Heart left ventricle (tissue), 16 donors: ENCODE data around the gene STK11. TPM values are rescaled to one million over a fixed set of nuclear protein-coding genes. Genes with fewer than 3 reads are reported as not detected.

Experiments
- ATAC-seq, 4 donors: fragments of 200-7000 bp; cut with Tn5 transposase; one replicate each; pipeline ENCODE4 v1.9.1; 2020 to 2022; ENCODE audit warnings: moderate library complexity in 4 of 4, mild to moderate bottlenecking in 3 of 4, moderate number of reproducible peaks in 1 of 4
- DNase-seq, 5 donors: peaks; one replicate each; pipeline ENCODE4 v3.0.0-alpha.2; 2020
- H3K27ac ChIP-seq, 12 donors: fragments of 200-600 bp; sonication (generic) in 4 of 12; one replicate each; pipeline versions ENCODE4 v1.5.0 to v1.8.0; 2016 to 2022; ENCODE audit warnings: mild to moderate bottlenecking in 2 of 12
- H3K27me3 ChIP-seq, 9 donors: fragments of 200-600 bp; sonication (generic) in 2 of 9; one replicate each; pipeline versions ENCODE4 v1.5.1 to v1.8.0; 2016 to 2022; ENCODE audit warnings: mild to moderate bottlenecking in 3 of 9
- H3K36me3 ChIP-seq, 9 donors: fragments of 200-600 bp; sonication (generic) in 2 of 9; one replicate each; pipeline versions ENCODE4 v1.5.0 to v1.8.0; 2018 to 2022; ENCODE audit warnings: mild to moderate bottlenecking in 2 of 9
- H3K4me1 ChIP-seq, 12 donors: fragments of 200-600 bp; sonication (generic) in 4 of 12; one replicate each; pipeline versions ENCODE4 v1.5.0 to v1.8.0; 2016 to 2022; ENCODE audit warnings: mild to moderate bottlenecking in 3 of 12
- H3K4me3 ChIP-seq, 12 donors: fragments of 200-600 bp; sonication (generic) in 4 of 12; one replicate each; pipeline versions ENCODE4 v1.5.0 to v1.8.0; 2017 to 2022; ENCODE audit warnings: mild to moderate bottlenecking in 9 of 12, moderate library complexity in 4 of 12
- H3K9me3 ChIP-seq, 12 donors: fragments of 200-600 bp; sonication (generic) in 4 of 12; one replicate each; pipeline versions ENCODE4 v1.5.0 to v1.8.0; 2016 to 2022; ENCODE audit warnings: mild to moderate bottlenecking in 1 of 12
- CTCF ChIP-seq, 12 donors: fragments of 200-600 bp; sonication (generic) in 4 of 12; IDR thresholded peaks; one replicate each; pipeline versions ENCODE4 v1.5.0 to v1.8.0; 2018 to 2022; ENCODE audit warnings: antibody characterized with exemption in 12 of 12, mild to moderate bottlenecking in 5 of 12
- POLR2A ChIP-seq, 2 donors: fragments of 450-650 bp; IDR thresholded peaks; one replicate each; pipeline ENCODE4 v1.6.1; 2017; ENCODE audit warnings: antibody characterized with exemption in 2 of 2, mild to moderate bottlenecking in 2 of 2, moderate library complexity in 2 of 2
- WGBS, 4 donors: extraction: QIAGEN DNeasy Blood & Tissue Kit in 2 of 4; methylation state at CpG; one replicate each; pipeline versions ENCODE4 v1.1.5 to v1.1.7; 2013 to 2018; 5-methylcytosine and 5-hydroxymethylcytosine counted together
- intact Hi-C, 10 donors: fragments of 100-400 bp; cut with DNase I; formaldehyde crosslinking; loops; one replicate each; pipeline versions ENCODE4 v1.11.1 to v1.14.2; 2022
- polyA plus RNA-seq, 2 donors: library from polyadenylated mRNA; stranded (reverse); fragments of 200-250 nt; gene quantifications; one replicate each; pipeline ENCODE4 v1.2.3, GENCODE V29; 2013
- total RNA-seq, 9 donors: library from RNA; depleted of rRNA in 2 of 9; stranded (reverse); fragments of >200 nt in 2 of 9; fragmentation: NEBNext Ultra II Directional in 3 of 9; extraction: Animal tissue kit (Norgen Biotek cat#: 25700) in 3 of 9; gene quantifications; one replicate each; pipeline versions ENCODE4 v1.1.0 to v1.2.4, GENCODE V29; 2016 to 2023
- donor health status: ischemic (EF 13 %, LVEDD 7.1; RV severe dilation, severe dysfunction).
- donor health status: healthy with polysubstance abuse.
- donor health status: DM: no; HTN: yes; CAD: no.
- donor health status: DM: no; HTN: no; CAD: no.
- donor health status: ischemic (EF 25% LVEDD 6.9; RV normal size, moderate dysfunction).
- donor health status: ischemic (EF 25% LVEDD 5.7; RV mildly dilated, moderate dysfunction).
- donor health status: healthy.
- donor health status: DM: yes; HTN: yes; CAD: no.
- donor health status: ischemic (EF 35%, LVEDD 5.7; RV mildly dilated, moderate dysfunction).
- donor health status: nonischemic (EF 11% LVEDD 7.7; RV severe dilation, severe dysfunction).
- donor health status: DM: yes; HTN: yes; CAD: no.
- donor health status: PGD.
- donor health status: ischemic (EF 29% LVEDD 5.4; RV normal size, mild dysfunction).
- donor health status: nonischemic (EF 23%, LVEDD 6.1; RV moderate dilation, normal function).

Gene STK11
- total and polyA plus RNA-seq, 11 donors, result 44.7 to 92.0 (median 50.7) TPM

GRCh38 chr19:1269065-1269477 lies 63.5 kb downstream of the STK11 start, which contains the start of gene CIRBP:
Gene CIRBP, plus strand, starts transcription at chr19:1269332. Its CDS starts 1,602 bp downstream, at chr19:1270934.
- H3K4me1 ChIP-seq, result peaks cover 9 to 86% (median 81%) of the 10 kb centered on the region in 12 donors
- H3K27me3 ChIP-seq, result no peaks in the 10 kb centered on the region
- peak; percentile 100 for DNase-seq
- peak within 1 kb of the TSS; percentile 5 to 92 (median 72) for H3K4me3 ChIP-seq
- H3K9me3 ChIP-seq, result no peaks in the 10 kb centered on the region
- peak; percentile 69 to 85 (median 78) for ATAC-seq
- peak within 1 kb of the TSS; percentile 92 to 100 (median 98) for H3K27ac ChIP-seq
- TF ChIP-seq POLR2A (IDR thresholded peaks at IDR 0.05) (peak; percentile 99 to 100), CTCF (IDR thresholded peaks at IDR 0.05) (peak in 2 of 12 donors; percentile 11 to 15)
- peaks cover 2 to 42% (median 38%) of the 10 kb centered on the region in 9 donors for H3K36me3 ChIP-seq
- 0 to 1% (median 0%) methylated on average over 26 to 50 of the region's 50 CpGs for WGBS, 4 donors
- intact Hi-C loops, result loop anchor here in 1 of 10 donors (1.0 kb wide), 1 partner anchor 21 kb away; the partner anchor contains the start of gene MIDN

GRCh38 chr19:1269478-1270212 lies 64.1 kb downstream of the STK11 start:
- TF ChIP-seq POLR2A (IDR thresholded peaks at IDR 0.05) (no peak), CTCF (IDR thresholded peaks at IDR 0.05) (peak in 3 of 12 donors; percentile 14 to 29 (median 15))
- Histone ChIP-seq H3K4me3 (peak overlapping the region; percentile 5 to 92 (median 72)), H3K36me3 (peaks cover 2 to 48% (median 44%) of the 10 kb centered on the region in 9 donors), H3K4me1 (peaks cover 10 to 92% (median 87%) of the 10 kb centered on the region in 12 donors), H3K9me3 (no peaks in the 10 kb centered on the region), H3K27me3 (no peaks in the 10 kb centered on the region), H3K27ac (peak overlapping the region; percentile 92 to 100 (median 98))
- 0 to 1% (median 1%) methylated on average over 25 to 64 of the region's 64 CpGs for WGBS, 4 donors
- DNase-seq (peak; percentile 89 to 94 (median 92)), ATAC-seq (peak; percentile 2 to 31 (median 25))
- intact Hi-C loops, result loop anchor here in 6 of 10 donors (1.0 to 10.0 kb wide), 8 partner anchors 21 to 785 kb away; partner anchors contain the start of genes DAZAP1 (in 2 of the 6), GAMT (in 2 of the 6), ADAMTSL5 (in 1 of the 6) and GPX4 (in 1 of the 6)

GRCh38 chr19:1270213-1270853 lies 64.8 kb downstream of the STK11 start:
- H3K27me3 ChIP-seq, result no peaks in the 10 kb centered on the region
- peak overlapping the region; percentile 92 to 100 (median 98) for H3K27ac ChIP-seq
- 20 to 29% (median 23%) methylated on average over 7 to 8 of the region's 8 CpGs for WGBS, 4 donors
- peak overlapping the region; percentile 5 to 92 (median 72) for H3K4me3 ChIP-seq
- H3K36me3 ChIP-seq, result peaks cover 2 to 52% (median 48%) of the 10 kb centered on the region in 9 donors
- DNase-seq (peak in 1 of 5 donors; percentile 35), ATAC-seq (no peak)
- peaks cover 13 to 93% (median 88%) of the 10 kb centered on the region in 12 donors for H3K4me1 ChIP-seq
- H3K9me3 ChIP-seq, result no peaks in the 10 kb centered on the region
- no peak for TF ChIP-seq POLR2A (IDR thresholded peaks at IDR 0.05)
- intact Hi-C loops, result loop anchor here in 6 of 10 donors (5.0 to 10.0 kb wide), 7 partner anchors 84 to 784 kb away; partner anchors contain the start of genes DAZAP1 (in 2 of the 6), GAMT (in 2 of the 6), ADAMTSL5 (in 1 of the 6) and GPX4 (in 1 of the 6)

GRCh38 chr19:1270854-1271527 lies 65.4 kb downstream of the STK11 start:
- Histone ChIP-seq H3K9me3 (no peaks in the 10 kb centered on the region), H3K27me3 (no peaks in the 10 kb centered on the region), H3K4me1 (peaks cover 13 to 91% (median 82%) of the 10 kb centered on the region in 12 donors), H3K36me3 (peaks cover 2 to 52% (median 48%) of the 10 kb centered on the region in 9 donors), H3K4me3 (peak overlapping the region in 11 of 12 donors; percentile 33 to 92 (median 72)), H3K27ac (peak overlapping the region; percentile 92 to 100 (median 98))
- no peak for ATAC-seq
- TF ChIP-seq CTCF (IDR thresholded peaks at IDR 0.05) (no peak), POLR2A (IDR thresholded peaks at IDR 0.05) (no peak)
- no peak for DNase-seq
- WGBS, 4 donors, result 52 to 57% (median 53%) methylated on average over 26 of the region's 26 CpGs
- intact Hi-C loops, result loop anchor here in 6 of 10 donors (5.0 to 10.0 kb wide), 7 partner anchors 84 to 784 kb away; partner anchors contain the start of genes DAZAP1 (in 2 of the 6), GAMT (in 2 of the 6), ADAMTSL5 (in 1 of the 6) and GPX4 (in 1 of the 6)
